HG03064 (cell line): ENCODE measurements around the gene QSOX2.

Source experiments
- ATAC-seq: cut with Tn5 transposase; IDR thresholded peaks from one replicate; pipeline ENCODE4 v1.9.1; 2021; ENCODE audit warnings: low read depth; ENCODE audit not compliant: unreplicated experiment

Gene QSOX2

DNA sequence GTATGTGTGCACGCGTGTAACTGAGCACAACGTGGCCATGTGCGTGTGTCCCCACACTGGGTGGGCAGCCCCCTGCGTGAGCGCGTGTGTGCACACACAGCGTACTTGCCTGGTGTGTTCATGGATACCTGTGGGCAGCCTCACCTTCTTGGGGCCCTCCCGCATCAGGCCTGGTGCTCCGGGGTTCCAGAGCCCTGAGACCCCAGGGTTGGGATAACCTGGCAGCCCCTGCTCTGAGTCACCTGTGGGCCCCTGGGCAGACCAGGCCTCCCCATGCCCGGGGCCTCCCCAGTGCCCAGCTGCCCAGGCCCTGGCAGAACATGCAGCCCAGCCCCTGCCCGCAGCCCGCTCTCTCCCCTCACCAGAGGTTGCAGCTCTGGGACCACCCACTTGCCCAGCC is 65.9 kb downstream of the QSOX2 start:
- no peak for ATAC-seq

DNA sequence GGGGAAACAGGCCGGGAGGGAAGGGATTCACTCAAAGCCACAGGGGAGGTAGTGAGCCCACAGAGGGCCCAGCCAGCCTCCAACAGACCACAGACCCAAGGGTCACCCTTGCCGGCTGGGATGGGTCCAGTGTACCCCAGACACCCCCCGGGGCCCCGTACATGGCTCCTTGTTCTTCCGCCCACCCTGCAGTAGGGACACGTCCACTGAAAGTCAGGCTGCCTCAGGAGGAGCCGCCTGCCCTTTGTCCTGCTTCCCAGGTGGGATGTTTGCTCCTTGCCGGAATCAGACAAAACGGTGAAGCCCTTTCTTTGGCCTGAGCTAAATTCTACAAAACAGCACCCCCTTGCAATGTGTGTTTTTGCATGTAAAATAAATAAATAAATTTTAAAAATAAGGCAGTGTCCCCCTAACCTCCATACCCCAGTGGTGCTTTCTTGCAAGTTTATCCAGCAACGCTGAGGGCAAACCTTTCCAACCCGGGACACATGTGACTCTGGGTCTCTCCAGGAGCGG is 66.5 kb downstream of the QSOX2 start:
- no peak for ATAC-seq

DNA sequence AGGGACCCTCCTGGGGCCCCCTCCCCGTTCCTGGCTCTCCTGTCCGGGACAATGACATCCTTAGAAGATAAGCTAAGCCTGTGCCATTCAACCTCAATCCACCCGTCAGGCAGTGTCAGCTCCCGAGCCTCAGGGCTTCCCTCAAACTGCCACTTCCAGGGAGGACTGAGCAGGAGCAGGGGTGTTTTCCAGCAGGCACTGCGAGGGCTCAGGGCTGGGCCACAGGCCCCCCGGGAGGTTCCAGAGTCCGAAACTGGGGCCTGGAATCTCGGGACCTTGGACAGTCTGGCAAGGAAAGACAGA is 66.9 kb downstream of the QSOX2 start:
- ATAC-seq, result no peak

DNA sequence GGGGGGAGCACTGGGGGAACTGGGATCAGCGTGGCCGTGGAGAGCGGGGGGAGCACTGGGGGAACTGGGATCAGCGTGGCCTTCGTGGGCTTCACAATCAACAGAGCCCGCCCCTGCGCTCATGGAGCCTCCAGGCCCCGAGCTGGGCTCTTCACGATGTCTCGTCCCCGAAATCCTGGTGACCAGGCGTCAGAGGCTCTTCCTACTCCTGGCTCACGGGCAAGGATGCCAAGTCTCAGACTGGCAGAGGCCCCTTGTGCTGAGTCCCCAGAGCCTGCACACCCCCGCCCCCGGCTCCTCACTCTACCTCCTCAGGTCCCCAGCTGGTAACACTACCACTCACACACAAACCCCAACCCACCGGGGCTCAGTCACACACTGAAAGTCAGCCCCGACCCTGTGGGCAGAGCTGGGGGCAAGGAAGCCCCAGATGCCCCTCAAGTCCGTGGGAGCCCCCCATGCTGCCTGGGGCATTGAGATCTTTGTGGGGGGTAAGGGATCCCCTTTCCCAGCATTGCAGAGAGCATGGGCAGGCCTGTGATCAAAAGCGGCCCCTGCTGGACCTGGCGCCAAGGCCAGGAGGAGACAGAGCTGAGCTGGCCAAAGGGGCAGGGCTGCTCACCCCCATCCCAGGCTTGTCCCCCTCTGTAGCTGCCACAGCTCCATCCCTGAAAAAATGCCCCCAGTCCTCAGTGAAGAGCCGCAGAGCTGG is 67.4 kb downstream of the QSOX2 start:
- ATAC-seq, result no peak

DNA sequence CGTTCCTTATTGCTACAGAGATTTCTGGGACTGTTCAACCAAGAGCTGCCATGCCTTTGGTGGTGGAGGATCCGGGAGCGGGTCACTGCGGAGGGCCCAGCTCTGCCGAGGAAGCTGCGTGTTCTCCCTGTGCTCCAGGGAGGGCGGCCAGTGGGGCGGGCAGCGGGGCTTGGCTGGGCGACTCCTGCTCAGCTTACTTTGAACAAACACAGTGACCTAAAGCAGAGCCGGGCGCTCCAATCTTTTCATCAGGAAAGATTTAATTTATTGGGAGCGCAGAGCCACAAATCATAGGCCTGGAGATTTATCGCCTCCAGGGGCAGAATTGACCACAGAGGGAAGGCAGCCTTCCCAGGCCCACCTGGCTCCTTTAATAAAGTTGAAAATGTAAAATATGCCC is 68.4 kb downstream of the QSOX2 start:
- ATAC-seq, result no peak

DNA sequence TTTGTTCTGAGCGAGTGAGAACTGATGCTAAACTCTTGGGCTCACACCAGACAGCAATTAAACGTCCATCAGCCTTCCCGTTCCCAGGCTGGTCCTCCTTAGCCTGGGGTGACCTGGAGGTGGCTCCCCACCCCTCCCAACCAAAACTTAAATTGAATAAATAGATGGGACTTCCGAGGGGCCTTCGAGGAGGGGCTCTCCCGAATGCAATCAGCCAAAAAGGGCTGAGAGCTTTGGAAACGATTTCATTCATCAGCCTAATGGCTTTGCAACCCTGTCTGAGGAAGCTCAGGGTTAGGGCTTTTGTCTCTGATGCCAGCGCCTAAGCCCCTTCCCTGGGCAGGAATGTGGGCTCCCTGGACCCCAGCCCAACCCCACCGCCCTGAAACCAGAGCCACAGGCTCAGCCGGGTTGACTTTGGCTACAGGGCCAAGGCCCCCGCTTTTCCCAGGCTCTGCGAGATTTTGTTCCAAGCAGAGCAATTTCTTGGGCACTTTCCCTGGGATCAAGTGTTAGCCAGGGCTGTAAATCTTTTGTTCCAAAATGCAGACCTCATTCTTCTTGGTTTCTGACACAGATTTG is 69.9 kb downstream of the QSOX2 start:
- no peak for ATAC-seq

DNA sequence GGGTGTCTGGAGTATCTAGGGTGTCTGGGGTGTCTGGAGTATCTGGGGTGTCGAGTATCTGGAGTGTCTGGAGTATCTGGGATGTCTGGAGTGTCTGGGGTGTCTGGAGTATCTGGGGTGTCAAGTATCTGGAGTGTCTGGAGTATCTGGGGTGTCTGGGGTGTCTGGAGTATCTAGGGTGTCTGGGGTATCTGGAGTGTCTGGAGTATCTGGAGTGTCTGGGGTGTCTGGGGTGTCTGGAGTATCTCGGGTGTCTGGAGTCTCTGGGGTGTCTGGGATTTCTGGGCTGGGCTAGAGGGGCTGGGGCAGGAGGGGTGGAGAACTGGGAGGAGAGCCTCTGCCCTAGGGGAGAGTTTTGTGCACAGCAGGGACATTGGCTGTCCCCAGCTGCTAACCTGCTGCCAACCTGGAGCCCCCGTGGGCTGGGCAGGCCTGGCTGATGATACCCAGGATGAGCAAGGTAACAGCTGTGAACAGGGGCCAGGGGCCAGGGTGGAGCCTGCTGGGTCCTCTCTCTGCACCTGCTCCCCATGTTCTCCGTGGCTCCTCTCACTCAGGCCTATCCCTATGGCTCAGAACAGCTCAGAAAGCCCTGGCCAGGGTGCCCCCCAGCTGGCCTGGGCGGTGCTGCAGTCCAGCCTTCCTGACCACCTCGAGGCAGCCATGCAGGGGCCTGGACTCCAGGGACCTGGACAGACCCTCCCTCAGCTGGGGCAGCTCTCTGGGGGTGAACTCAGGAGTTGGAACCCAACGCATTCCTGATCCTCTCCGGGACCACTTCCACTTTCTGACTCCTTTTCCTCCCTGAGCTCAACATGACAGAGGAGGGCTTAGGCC is 70.6 kb downstream of the QSOX2 start:
- ATAC-seq, result no peak

DNA sequence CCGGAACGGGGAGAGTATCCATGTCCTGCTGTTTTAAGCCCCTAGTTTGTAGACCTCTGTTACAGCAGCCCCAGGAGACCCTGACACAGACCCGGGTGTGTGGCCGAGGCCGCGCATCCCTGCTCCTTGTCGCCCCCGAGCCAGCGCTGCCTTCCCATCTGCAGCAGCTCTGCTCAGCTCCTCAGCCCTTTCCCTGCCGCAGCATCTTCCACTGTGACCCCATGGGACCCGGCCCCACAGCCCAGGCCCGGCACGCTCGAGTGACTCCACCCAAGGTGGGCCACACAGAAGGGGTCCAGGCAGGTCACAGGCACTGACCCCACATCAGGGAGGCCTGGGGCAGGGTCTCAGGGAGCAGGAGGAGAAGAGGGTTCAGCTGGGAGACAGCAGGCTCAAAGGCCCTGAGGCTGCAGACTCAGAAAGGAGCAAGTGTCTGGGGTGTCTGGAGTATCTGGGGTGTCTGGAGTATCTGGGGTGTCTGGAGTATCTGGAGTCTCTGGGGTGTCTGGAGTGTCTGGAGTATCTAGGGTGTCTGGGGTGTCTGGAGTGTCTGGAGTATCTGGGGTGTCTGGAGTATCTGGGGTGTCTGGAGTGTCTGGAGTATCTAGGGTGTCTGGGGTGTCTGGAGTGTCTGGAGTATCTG is 71.8 kb downstream of the QSOX2 start:
- no peak for ATAC-seq

DNA sequence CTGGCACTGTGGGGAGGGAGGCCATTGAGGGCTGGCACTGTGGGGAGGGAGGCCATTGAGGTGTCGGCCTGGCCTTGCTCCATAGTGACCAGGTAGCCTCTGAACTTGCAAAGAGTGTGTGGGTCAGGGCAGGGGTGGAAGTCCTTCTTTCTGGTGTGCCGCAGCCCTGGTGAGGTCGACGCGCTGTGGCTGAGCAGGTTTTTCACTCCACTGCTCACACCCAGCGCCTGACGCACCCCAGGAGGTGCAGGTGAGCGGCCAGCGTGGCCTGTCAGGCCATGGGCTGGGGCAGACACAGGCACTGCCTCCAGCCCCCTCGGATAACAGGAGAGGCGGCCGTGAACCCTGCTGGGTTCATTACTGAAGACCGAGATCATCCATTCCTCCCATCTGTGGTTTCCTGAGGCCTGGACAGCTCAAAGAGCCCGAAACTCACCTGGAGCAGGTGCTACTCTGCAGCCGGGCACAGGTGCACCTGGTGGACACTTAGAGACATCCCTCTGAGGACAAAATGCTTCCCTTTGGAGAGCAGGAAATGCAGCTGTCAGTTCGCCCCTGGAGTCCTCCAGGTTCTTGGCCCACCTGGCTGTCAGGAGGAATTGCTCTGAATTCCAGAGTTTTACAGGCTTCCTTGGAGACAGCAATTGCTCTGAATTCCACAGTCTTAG is 73.1 kb downstream of the QSOX2 start:
- ATAC-seq, result no peak

DNA sequence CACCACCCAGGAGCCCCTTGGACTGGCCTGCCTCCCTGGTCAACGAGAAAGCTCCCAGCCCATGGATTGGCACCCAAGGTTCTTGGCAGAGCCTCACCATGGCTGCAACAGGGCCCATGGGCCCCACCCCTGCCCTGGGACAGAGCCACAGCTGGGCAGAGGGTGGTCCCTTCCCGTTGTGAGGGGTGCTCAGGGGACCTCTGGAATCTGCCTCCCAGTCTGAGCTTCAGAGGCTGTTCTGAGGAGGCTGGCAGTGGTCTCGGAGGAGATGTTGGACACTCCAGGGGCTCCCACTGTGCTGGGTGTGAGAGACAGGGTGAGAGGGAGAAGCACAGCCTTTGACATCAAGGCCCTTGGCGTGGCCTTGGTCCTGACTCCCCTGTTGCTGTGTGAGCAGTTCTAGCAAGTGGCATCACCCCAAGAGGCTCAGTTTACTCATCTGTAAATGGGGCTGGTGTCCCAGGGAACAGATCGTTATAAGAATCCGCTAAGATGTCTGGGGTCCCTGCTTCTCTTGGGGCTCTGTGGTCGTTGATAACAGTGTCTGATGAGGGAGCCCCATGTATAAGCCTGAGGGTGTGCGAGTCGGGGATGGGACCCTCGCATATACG is 73.7 kb downstream of the QSOX2 start:
- ATAC-seq, result no peak

DNA sequence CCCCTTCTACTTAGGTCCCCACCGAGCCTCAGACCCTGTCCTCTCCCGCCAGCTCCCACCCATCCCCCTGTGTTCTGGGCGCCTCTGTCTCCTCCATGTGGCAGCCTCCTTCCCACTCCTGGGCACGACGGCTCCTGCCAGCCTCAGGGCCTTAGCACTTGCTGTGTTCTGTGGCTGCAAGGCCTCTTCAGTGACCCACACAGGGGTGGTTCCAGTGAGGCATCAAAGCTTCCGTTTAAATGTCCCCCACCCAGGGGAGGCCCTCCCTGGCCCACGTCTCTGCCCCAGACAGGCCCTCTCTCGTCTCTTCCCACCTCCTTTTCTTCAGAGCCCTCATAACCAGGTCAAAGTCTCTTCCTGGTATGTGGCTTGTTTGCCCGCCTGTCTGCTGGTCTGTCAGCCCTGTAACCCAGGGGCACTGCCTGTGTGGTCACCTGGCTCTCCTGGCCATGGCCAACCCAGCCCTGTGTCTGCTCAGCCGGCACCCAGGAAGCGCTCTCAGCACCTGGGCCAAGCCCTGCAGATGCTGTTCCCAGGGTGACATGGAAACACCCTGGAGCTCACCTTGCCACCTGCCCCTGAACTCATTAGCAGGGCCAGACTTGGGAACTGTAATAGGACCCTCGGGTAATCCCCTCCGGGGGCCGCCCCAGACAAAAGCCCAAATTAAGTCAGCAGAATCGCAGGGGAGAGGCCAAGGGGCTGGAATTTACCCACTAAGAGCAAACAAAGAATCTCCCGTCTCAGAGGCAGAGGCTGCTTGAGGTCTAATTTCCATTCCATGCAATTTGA is 74.4 kb downstream of the QSOX2 start:
- no peak for ATAC-seq

DNA sequence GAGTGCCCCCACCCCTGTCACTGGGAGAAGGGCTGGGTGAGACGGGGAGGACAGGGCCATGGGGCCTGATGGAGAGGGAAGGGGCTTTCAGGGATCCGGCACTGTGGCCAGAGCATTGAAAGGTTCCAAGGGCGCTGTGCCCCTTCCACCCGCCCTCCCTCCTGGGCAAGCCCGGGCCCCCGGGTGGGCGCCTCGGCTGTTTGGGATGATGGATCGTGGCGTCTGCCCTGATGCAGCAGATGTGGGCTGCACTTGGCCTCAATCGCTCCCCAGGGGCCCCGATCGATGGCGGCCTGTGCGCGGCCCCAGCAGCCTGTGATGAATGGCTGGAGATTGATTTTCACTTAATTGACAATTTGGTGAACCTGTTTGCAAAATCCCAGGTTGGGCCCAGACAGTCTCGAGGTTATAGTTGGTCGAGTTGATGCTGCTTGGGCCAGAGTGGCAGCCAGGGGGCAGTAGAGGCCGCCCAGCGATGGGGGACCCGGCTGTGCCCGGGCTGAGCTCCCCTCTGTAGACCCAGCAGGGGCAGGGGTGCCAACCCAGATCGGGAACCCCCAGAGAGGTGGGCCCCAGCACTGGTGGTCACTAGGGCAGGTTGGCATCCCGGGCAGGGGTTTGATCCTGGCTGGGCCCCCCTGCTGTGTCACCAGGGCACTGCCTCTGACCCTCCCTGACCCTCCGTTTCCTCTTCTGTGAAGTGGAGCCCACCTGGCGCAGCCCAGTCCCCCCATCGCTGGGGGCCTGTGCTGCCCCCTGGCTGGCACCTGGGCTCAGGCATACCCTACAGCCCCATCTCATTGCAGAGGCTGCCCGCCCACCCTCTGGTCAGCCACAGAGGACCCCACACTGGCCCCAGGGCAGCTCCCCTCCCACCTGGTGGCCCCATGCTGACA is 75.4 kb downstream of the QSOX2 start:
- no peak for ATAC-seq

DNA sequence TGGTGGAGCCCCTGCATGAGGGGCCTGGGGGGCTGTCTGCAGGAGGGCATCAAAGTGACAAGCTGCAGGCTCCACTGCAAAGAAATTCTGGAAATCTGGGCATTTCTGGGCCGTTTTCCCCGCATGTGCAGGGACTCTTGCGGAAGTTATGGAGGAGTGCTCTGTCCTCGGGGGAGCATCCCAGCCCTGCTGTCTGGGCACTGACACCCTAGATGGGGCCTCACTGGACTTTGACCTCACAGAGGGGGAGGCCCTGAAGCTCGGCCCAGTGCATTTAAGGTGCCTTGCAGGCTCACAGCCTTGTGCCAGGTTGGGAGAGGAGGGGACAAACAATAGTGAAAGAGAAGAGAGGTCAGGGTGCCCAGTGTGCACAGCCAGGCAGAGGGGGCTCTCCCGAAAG is 76.1 kb downstream of the QSOX2 start:
- no peak for ATAC-seq

DNA sequence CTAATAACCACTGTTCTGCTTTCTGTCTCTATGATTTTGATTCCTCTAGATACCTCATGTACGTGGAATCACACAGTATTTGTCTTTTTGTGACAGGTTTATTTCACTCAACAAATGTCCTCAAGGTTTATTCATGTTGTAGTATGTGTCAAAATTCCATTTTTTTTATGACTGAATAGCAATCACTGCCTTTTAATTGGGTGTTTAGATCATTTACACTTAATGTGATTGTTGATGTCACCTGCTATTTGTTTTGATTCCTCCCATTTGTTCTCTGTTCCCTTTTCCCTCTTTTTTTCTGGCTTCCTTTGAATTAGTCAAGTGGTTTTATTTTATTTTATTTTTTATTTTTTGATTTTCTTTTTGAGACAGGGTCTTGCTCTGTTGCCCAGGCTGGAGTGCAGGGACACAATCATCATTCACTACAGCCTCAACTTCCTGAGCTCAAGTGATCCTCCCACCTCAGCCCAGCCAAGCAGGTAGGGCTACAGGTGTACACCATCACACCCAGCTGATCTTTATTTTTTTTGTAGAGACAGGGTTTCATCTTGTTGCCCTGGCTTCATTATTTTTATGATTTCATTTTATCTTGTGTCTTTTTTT is 82.3 kb downstream of the QSOX2 start:
- no peak for ATAC-seq

DNA sequence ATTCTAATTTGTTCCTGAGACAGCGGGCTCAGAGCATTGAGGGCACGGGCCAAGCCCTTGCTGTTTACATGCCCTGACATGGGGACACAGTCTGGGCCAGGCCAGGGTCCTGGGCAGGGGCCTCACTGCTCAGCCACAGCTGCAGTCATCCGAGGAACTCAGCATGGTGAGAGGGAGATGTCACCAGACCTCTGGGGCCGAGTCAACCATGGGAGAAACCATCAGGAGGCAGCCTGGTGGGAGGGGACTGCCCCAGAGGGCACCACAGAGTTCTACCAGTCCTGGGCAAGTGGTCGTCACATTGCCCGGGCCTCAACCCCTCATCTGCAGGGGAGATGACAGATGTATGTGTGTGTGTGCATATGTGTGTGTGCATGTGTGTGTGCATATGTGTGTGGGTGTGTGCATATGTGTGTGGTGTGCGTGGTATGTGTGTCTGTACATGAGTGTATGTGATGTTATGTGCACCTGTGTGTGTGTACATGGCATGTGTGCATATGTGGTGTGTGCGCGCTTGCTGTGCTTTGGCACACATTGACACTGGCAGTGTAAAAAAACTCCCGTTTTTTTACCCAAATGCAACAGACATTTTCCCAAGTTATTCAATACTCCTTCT is 84.5 kb downstream of the QSOX2 start:
- no peak for ATAC-seq

DNA sequence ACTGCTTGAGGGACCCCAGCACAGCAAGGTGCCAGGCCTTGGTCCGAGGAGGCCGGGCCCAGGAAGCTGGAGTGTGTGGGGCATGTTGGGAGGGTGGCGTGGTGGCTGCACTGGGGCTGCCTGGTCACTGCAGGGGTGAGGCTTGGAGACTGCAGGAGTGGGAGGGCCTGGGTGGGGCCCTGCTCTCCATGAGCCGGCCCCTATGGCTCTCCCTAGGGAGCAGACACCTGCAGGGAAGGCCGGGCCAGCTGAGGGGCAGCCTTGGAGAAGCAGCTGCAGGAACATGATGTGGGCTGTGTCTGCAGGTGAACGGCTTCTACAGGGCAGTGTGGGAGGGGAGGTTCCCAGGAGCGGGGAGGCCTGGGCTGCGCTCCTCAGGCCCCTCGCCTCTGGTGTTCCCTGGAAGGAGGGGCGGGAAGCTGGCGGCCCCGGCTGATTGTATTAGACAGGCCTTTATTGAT is 85.2 kb downstream of the QSOX2 start:
- no peak for ATAC-seq

DNA sequence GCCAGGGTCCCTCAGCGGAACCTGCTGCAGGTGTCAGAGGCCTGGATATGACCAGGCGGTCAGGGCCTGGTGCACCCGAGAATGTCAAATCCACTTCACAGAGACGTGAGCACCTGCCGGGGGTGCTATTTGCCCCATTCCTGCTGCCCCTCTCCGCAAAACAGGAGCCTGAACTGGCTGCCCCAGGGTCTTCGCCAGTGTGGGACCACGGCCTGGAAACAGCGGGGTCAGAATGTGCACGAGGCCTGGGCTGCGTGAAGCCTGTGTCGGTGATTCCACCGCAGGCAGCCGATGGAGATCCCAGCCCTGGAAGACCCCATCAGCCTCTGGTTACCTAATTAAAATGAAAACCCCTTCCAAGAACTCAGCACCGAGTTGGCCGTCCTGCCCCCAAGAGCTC is 85.8 kb downstream of the QSOX2 start:
- no peak for ATAC-seq
